NCI-H69 (cell line): ENCODE data around the gene TBC1D3L.
"Not testable (repeated sequence)": the region's sequence is repeated elsewhere in the genome, so short reads cannot be mapped to it uniquely, and the experiment has no call there.

Experiments
- DNase-seq: peaks from one replicate; lab custom pipeline; 2025; lab: John Stamatoyannopoulos, UW

TBC1D3L gene

GRCh38 chr17:37988960-37989359 is at the start of gene TBC1D3L:
Gene TBC1D3L (minus strand): TSS chr17:37989060. CDS start chr17:37987520, 1,540 bp downstream.
- DNase-seq = not testable (repeated sequence)

- DNase-seq = not testable (repeated sequence)
Observed at GRCh38 chr17:38003676-38004075, 14.8 kb upstream of the TBC1D3L start, which contains the start of gene TBC1D3D. Gene TBC1D3D (plus strand): TSS chr17:38003976. CDS start chr17:38005561, 1,585 bp downstream.
